TTC549 (cell line): ENCODE data around the gene CAMTA1.
A peak's percentile ranks its signal among the peaks of the same experiment; 100 is the strongest.

Experiments
- FAIRE-seq: peaks from 2 replicates; lab custom pipeline; 2012; peaks lifted over from hg19 to GRCh38; lab: Jason Lieb, UNC

Gene CAMTA1

DNA sequence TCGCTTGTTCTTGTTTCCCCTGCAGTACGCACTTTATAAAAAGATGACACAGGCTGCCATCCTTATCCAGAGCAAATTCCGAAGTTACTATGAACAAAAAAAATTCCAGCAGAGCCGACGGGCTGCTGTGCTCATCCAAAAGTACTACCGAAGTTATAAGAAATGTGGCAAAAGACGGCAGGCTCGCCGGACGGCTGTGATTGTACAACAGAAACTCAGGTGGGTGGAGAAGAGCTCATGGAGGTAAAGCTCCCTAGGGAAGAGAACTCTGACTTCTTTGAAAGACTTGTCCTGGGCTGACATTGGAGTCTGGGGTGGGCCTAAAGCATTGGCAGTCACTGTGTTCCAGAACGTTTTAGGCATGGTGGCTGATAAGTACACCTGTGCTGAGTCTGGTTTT, 965.9 kb downstream of the CAMTA1 start:
- FAIRE-seq, result no peak

DNA sequence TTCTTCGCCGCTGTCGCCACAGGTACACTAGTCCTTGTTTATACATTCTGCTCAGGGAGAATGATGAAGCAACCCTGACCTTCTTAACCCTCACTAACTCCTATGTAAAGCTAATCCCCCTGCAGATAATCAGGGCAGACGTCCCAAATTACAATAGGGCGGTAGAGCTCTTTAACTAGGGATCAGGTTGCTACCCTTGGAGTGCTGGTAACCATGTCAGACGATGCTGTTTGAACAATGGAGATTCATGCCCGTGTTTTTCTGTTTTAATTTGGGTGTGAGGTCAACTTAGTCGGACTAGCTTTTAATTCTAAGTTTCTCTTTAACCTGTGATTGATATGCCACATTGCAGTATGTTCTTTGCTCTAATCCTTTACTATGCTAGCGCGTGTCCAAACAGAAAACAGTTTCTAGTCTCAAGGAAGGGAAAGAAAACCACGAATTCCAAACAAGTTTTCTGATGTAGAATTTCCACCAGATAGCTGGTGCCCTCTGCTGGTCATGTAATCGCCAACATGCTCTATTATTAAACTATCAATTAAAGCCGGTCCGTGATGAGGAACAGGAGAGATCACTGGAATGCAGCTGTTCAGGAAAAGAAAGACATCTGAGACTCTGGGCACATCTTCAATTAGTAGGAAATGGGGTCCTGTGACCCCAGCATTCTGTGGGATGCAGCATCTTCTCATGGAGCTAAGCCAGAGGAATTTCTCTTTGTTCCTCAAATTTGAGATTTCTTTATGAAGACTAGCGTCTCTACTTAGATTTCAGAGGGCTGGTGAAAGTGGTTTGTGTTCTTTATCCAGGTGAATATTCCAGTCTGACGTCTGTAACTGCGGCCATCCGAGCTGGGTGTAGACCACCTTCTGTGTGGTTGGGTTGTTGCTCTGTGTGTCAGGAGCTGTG, 967.5 kb downstream of the CAMTA1 start:
- peak; percentile 83 for FAIRE-seq

DNA sequence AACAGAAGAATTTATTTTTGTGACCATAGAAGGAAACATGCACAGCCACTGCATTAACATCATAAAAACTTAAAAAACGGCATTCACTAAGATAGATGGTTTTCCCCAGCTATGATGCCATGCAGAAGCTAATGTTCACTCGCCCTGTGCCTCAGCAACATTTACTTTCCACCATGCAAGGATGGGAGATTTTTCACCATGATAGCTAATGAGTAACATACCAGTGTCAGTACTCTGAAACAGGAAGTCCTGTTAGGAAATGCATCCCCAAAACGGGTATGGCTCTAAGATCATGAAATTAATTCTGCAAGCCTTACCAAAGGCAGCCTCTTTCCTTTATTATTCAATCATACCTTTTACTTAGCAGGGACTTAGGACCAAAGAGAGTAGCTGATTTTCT, 968.4 kb downstream of the CAMTA1 start:
- no peak for FAIRE-seq

DNA sequence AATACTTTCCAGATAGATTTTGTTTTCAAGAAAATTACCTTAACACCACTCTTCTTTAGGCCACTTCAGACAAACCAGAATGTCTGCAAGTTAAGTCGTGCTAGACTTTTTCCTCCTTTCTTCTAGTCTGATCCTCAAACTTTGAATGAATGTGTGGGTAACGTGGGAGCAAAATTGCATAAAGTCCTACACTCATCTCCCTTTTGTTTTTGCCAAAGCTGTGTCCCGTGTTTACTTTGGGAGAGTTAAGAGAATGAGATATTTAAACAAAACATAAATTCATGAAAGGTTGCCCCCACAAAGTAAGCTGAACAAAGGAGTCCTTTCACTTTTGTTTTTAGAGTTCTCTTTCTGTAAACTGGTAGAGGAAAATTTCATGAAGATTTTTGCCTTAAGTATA, 969.0 kb downstream of the CAMTA1 start:
- no peak for FAIRE-seq

DNA sequence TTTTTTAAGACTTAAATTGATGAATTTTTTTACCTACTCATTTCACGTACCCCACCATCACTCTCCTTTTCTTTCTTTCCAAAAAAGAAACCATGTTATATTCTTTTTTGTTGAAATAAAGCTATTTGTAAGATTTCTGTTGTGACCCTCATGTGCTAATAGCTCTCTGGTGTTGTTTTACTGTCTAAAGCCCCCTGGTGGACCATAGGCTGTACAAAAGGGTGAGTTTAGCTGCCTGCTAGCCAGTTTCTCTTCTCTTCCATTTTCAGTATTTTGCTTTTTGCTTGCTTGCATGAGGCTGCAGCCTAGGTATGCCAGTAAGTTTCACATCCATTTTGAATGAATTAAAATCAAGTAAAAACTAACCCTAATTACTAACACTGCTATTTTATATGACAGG, 970.2 kb downstream of the CAMTA1 start:
- FAIRE-seq, result peak; percentile 54

DNA sequence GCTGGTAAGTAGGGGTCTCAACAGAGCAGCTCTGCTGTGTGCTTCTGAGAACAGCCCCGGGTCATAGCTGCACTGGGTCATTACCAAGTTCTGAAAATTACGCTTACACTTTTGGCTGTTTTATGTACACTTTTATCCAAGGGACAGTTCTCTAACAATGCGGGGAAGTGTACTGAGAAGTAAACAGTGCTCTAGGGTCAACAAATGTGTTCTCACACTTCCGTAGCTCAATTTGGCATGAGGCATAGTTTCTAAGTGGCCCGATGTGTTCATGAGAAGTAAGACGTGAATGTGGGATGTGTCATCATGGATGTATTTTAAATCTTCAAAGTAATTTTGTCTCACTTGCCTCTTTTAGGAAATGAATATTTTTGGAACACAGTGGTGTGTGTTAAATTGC, 975.0 kb downstream of the CAMTA1 start:
- no peak for FAIRE-seq

DNA sequence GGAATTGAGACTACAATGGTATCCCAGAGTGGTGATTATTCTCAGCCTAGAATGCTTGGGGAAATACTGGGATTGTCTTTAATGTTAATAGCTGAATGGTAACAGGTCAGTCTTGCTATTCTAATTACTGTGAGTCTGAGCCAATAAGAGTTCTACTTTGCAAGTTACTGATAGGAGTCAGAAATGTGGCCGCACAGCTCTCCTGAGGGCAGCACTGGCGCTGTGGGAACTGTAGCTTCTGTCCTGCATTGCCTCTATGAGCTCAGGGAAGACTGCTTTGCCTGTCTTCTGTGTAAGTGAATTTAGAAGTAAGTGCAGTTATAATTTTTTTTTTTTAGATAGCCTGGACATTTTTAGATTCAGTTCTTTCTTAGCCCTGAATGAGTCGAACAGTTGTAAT, 975.8 kb downstream of the CAMTA1 start:
- no peak for FAIRE-seq

DNA sequence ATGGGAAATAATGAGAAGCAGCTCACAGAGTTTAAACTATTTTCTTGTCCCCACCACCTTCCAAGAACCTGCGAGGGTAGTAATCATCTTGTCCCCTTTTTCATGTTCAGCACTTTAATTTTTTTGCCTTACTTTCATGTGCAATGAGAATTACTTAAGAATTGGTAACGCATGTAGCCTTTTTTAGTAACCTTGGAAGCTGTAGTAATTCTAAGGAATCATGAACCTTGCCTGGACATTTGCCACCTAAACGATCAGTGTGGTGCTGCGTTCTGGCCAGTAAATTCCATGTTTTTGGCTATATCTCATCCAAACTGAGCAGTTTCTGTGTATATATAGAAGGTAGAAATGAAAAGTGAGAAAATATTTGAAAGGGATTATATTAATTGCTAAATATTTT, 981.9 kb downstream of the CAMTA1 start:
- no peak for FAIRE-seq

DNA sequence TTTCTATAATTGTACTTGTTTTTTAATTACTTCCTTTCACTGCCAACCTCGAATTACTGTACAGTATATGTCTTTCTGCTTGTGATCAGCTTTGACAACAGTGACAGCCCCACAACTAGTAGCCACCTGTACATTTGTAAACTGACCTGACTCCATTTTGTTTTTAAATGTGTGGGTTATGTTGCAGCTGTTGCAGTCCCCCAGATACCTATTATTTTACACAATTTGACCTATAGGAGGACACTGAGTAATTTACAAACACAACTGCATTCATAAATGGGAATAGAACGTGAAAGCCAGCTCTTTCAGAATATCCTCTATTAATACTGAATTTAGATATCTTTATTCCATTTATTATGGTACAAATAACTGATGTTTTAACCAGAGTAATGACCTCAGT, 983.3 kb downstream of the CAMTA1 start:
- FAIRE-seq, result no peak

DNA sequence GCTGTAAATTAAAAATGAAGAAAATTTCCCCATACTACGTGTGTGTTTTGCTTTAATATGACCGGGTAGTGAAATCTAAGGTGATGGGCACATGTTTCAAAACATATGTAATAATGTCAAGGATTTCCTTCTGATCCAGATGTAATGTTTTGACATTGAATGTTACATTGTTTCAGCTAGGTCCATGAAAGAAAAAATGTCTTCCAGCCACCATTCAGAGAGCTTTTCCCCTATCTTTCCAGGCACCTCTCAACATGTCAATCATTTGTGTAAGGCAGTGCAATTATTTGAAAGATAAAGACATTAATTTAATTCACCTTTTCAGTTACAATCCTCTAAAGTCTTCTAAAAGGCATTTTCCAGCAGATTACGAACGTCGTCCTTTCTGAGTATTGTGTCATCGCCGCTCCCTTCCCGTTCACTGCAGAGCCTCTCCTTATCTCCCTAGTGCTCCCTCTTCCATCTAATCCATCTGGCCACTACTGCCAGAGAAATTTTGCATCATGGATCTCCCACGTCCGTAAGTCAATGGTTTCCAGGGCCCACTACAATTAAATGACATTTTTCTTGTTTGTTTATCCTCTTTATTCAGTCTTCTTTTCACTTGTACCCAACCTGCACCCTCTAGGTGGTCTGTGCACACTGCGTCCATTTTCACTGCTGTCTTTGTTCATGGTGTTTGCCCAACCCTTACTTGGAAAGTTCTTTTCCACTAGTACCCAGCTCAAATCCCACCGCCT, 984.6 kb downstream of the CAMTA1 start:
- no peak for FAIRE-seq

DNA sequence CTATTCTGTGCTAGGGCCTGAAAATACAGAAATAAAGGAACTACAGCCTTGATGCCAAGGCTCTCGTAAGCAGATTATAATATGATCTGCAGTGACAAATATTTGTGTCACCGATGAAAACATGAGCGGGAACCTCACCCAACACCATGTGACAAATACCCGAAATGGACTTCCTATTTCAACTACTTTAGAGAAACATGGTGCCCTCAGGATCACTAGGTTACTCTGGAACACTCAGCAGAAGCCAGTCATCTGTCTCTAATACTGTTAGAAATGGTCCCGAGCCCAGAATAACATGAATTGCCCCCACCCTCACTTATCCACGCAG, 985.4 kb downstream of the CAMTA1 start:
- no peak for FAIRE-seq

DNA sequence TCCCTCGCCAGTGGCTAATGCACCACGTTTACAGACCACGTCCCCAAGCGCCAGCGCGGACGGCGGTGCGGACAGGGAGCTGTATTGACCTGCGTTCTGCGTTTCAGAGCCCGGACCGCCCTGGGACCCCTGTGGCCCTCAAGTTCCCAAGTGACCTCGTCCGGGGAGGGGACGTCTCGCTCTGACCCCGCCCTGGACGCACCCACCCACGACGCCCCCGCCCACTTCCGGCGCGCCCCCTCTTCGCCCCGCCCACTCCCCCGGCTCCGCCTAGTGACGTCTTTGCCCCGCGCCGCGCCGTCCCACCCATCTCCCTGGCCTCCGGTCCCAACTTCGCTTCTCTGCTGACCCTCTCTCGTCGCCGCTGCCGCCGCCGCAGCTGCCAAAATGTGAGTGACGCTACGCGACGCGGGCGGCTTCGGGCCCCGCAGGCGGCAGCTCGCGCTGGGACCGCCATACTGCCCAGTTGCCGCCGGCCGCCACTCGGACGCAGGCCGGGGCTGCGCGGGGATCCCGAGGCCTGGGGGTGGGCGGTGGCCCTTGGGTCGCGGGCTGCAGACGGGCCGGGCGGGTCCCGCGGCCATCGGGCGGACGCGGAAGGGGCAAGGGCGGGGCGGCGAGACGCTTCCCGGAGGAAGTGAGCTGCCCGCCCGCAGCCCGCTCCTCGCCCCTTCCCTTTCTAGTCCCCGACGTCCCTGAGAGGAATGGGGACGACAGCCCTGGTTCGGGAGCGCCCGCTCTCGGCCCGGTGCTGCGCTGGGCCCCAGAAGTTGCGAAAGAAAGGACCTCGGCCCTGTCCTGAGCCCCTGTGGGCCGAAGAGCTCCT, 986.0 kb downstream of the CAMTA1 start, which contains the start of gene VAMP3:
Gene VAMP3, plus strand, starts transcription at position 300 of the 826 bp plus-strand sequence. Its CDS starts 88 bp downstream, at position 388.
- FAIRE-seq, result no peak

DNA sequence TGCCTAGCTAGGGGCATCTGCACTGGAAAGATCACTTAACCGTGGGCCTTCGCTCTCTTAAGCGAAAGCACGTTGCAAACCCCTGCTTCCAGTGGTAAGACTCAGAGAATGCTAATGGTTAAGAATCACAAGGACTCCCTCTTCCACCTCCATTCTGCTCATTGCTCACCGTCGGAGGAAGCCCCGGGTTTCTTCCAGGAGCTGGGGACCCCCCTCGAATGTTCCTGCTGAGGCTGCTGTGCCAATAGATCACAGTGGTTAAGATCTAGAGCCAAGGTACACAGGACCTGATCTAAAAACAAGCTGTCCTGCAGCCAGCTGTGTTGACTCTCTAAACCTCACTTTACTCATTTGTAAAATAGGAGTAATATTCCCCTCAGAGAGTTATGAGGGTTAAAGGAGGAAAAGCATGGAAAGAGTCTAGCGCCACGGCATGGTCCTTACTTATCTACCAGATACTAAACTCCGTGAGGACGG, 986.6 kb downstream of the CAMTA1 start:
- FAIRE-seq, result no peak

DNA sequence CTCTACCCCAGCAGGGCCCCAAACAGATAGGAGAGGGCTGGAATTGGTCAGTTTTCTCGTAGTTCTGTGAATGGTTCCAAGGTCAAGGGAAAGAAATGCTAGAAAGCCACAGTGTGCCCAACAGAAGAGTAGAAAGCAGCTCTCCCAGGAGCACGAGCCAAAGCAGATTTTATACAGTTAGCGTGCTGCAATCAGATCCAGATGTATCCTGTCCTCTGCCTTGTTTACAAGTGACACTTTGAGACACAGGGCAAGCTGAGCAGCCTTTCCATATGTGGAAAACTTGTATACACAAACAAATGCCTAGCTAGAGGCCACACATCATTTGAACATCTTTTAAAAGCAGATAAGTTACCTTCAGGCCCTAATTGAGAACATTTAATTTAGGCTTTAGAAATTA, 992.3 kb downstream of the CAMTA1 start:
- no peak for FAIRE-seq

DNA sequence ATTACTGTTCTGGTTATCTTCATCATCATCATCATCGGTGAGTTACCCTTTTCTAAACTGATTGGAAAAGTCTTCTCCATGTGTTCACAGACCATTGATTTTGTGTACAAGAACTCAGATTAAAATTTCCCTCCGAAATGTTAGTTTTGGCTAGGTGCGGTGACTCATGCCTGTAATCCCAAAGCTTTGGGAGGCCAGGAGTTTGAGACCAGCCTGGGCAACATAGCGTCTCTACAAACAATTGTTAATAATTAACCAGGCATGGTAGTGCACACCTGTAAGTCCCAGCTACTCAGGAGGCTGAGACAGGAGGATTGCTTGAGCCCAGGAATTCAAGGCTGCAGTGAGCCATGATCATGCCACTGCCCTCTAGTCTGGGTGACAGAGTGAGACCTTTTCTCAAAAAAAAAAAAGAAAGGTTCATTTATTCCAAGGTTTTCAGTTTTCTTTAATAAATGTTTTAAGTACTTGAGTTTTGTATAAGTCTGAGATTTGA, 992.9 kb downstream of the CAMTA1 start:
- no peak for FAIRE-seq

DNA sequence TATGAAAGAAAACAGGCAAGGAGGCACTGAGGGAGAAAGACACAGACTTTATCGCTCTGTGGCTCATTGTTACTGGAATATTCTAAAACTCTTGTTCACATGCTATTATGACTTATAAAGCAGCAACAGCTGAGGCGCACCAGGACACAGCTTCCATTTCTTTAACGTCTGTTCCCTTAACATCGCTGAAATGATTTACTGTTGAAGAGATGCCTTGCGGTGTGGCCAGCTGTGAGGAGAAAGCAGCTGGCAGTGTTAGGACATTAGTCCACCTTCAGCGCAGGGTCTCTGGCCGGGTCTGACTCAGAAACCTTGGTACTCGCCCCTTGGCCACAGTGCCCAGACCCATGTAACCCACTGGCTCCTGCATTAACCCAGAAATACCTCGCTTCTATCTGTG, 995.7 kb downstream of the CAMTA1 start:
- no peak for FAIRE-seq

DNA sequence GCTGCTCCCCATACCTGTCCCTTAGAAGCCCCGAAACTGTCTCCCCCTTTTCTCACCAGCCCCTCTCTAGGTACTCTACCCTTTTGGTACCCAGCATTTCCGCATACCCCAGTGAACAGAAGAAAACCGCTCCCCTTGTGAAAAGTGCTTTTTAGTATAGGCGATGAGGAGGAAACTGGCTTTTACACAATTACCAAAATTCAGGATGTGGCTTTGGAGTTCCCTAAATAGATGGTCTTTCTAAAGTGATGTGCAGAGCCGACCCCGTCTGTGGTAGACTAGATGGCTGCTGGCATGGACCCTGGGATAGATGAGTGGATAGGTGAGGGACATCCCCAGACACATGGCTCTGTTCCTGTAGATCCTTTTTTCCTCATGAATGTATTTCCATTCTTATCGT, 996.2 kb downstream of the CAMTA1 start:
- FAIRE-seq, result no peak

DNA sequence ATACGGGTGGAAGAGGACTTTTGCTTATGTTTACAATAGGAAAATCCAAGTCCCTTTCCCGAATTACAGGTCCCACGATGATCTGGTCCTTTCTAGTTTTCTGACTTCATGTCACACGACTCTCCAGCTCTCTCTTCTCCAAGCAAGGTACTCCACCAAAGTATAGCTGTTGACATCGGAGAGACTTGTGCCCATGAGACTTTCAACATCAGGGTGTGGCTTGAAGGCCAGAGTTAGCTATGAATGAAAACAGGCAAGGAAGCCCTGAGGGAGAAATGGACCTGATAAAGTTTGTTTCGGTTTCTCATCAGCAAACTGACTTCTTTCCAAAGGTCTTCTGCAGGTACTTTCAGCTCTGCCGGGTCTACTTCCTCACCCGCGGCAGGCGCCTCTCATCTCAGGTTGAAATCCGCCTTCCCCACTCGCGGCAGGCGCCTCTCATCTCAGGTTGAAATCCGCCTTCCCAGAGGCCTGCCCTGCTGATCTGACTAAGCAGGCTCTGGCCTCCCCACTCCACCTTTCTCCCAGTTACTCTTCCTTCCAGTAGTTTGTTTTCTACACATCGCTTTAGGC, 996.8 kb downstream of the CAMTA1 start:
- no peak for FAIRE-seq

DNA sequence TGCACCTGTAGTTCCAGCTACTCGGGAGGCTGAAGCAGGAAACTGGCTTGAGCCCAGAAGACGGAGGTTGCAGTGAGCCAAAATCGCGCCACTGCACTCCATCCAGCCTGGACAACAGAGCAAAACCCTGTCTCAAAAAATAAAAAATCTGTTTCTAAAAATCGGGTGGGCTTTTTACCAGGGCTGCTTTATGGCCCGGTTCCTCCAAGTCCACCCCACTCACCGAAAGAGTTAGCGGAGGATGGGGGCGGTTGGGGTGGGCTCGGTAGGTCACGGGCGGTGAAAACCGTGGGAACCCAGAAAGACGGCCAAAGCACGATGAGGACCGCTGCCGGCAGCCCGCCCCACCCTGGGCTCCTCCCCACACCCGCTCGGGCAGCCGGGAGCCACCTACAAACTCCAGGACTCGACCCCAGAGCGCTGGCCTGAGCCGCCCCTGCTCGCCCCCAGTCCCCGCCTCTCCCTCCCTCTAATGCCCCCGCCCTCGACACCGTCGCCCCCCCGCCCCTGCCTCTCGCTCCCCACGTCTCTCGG, 998.0 kb downstream of the CAMTA1 start:
- FAIRE-seq, result no peak

DNA sequence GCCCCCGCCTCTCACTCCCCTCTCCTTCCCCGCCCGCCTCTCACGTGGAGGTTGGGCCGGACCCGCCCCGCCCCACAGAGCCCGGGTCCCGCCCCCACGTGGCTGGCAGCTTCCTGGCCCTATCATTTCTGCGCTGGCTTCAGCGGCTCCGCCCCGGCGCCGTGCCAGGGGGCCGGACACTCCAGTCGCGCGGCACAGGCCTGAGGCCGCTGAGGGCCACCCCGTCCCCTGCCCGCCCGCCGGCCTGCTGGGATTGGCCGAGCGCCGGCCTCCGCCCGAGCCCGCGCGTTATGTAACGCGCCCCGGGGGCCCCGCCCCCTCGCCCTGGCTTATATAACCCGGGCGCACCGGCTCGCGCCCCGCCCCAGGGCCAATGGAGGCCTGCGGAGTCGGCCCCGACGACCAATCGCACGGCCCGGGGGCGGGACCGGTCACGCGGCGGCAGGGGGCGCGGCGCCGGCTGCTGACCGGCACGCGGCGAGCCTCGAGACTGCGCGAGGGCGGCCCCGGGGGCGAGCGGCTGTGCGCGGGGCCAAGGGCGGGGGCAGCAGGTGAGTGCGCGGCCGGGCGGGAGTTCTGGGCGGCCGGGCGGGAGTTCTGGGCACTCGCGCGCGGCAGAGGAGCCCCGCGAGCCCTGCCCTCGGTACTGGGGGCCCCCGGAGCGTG, 998.7 kb downstream of the CAMTA1 start, which contains the start of gene PER3:
Gene PER3, plus strand, starts transcription at position 466 of the 666 bp plus-strand sequence. CDS start 587 bp downstream, outside the sequence.
- no peak for FAIRE-seq

DNA sequence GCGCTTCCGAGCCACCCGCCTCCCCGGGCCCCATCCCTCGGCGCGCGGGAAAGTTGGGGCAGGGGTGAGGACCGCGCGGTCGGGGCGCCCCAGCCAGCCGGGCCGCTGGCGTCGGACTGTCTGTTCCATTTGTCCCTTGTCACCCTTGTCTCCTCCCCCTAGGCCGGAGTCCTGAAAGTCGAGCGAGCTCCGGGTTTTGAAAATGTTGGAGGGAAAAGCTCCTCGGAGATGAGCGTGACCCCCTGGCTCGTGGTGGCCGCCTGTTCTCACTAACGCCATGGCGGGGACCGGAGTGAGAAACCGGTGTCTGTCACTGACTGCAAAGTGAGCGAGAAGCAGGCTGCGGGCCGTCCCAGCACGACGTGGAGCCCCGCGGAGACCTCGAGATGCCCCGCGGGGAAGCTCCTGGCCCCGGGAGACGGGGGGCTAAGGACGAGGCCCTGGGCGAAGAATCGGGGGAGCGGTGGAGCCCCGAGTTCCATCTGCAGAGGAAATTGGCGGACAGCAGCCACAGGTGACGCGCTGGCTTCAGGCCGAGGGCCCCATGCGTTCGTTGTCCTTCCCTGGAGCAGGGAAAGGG, 999.3 kb downstream of the CAMTA1 start:
- no peak for FAIRE-seq
